HTERT RPE-1 (cell line): ENCODE data around the gene ASIC2.

Experiments
- in situ Hi-C: fragments of 300-500 bp; cut with MboI; formaldehyde crosslinking; loops from 4 replicates; pipeline ENCODE4 v1.14.3; 2020; ENCODE audit warnings: low sequenced_read_pairs

ASIC2 gene

DNA sequence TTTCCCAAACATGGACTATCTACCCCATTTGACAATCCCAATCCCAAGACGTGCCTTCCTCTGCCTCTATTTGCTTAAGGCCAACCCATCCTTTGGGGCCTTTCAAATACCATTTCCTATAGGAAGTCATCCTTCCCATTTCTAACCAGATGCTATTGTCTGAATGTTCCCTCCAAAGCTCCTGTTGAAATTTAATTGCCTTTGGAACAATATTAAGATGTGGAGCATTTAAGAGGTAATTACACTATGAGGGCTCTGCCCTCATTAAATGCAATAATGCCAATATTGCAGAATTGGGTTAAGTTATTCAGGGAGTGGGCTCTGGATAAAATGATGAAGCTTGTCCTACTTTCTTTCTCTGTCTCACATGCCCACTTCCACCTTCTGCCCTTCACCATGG, 125.4 kb downstream of the ASIC2 start:
- in situ Hi-C loops = no loop called here

DNA sequence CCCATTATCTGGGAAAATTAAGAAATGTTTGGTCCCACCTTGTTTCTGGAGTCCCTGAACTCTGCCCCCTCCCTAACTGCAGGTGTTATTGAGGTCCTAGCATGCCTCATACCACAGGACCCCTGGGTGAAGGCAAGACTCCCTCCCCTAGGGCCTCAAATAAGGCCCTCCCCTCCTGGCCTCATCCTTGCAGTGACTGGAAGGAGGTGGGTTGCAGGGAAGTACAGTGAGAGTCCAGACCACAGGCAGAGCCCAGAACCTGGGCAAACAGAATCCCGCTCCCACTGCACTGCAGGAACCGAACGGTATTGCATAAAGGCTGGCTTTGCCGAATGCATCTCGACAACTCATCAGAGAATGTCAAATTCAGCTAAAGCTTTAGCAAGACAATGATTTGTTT, 126.6 kb downstream of the ASIC2 start:
- in situ Hi-C loops = no loop called here

DNA sequence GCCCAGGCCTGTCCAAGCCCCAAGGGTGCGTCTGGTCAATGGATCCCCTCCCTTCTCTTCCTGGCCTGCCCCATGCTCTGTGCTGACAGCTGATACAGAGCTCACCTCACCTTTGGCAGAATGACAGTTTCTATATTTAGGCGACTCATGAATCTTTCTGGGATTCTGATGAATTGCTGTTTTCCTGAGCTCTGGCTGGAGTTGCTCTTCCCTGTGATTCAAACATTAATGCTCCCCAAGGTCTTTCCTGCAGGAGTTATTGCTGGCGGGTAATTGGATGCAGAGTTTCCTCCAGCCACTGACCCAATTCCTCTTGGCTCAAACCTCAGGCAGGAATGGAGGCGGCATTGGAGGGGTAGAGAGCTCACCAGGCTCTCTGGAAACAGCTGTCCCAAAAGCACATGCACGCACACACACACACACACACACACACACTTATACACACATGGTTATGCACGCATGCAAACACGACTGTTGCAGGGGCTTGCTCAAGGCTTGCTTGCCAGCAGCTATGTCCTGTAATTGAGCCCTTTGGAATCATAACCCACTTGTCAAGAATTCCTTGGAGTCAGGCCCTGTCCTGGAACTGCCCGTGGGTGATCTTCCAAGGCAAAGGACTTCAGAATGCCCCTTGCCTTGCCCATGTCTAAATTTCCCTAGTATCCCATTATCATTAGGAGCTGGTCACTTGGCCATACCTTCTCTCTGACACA, 128.8 kb downstream of the ASIC2 start:
- in situ Hi-C loops = no loop called here

DNA sequence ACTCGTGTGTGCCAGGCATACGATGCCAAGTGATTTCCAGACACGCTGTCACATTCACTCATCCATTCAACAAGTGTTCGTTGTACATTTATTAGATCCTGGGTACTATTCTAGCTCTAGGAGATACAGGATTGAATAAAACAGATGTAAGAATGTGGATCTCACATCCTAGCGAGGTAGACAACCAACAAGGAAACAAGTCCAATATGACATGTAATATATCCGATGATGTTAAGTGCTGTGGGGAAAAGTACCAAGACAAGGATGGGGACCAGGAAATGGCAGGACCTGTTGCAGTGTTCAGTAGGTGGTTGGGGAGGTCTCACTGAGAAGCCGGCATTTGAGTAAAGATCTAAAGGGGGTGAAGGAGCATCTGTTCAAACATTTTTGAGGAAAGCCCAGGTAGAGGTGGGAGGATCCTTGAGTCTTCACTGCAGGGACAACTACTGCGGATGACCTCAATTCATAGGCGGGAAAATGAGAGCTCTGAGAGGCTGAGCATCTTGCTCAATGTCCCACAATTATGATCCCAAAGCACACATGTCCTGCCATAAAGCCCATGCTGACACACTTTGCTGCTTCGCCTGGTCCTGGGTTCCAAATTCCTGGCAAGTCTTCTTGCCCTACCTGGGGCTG, 129.4 kb downstream of the ASIC2 start:
- in situ Hi-C loops = no loop called here

DNA sequence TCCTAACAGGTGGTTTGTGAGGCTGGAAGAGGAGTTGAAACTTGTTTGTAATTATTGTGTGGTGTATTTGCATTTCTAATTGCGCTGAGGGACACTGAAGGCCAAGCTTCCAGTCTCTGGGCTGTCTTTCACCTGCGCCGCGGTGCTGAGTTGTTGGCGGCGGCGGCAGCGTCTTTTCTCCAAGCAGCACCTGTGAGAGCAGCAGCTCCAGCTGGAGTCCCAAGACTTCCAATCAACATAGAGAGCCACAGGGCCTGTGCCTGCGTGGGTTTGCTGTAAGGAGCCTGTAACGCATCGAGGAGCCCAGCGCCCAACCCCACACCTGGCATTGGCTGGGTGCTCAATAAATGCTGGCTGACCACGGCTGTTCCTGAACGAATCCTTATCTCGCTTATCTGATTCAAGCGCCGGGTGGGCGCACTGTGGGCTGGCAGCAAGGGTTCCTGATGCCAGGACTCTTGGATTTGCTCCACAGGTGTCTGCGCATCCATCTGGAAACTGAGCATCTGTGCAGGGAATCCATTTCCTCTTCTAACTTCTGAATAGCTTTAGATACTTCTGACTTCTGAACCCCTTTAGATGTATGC, 138.1 kb downstream of the ASIC2 start:
- in situ Hi-C loops = no loop called here

DNA sequence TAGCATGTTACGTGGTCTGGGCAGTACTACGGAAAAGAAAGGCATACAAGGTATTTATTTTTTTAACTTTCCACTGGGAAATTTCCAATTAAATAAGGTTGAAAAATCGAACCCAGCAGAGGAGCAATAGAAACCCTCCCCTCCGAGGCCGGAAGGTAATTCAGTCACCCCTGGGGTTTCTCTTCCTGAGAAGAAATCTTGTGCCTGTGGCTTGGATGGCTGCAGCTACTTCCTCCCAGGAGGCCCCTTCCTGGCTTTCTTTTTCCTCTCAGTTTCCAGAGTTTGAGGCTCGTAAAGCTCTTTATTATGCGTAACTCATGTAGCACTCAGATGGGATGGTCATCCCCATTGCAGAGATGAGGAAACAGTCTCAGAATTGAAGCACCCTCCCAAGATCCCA, 140.3 kb downstream of the ASIC2 start:
- in situ Hi-C loops = no loop called here

DNA sequence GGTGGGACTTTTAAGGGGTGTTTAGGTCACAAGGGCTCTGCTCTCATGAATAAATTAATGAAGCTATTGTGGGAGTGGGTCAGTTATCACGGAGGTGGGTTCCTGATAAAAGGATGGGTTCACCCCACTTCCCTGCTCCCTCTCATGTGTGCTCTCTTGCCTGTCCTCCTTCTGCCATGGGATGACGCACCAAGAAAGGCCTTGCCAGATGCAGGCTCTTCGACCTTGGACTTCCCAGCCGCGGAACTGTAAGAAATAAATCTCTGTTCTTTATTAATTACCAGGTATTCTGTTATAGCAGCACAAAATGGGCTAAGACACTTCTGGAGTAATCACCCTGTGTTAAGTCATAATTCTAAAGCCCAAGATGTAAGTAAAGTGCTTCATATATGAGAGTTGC, 141.5 kb downstream of the ASIC2 start:
- in situ Hi-C loops = no loop called here

DNA sequence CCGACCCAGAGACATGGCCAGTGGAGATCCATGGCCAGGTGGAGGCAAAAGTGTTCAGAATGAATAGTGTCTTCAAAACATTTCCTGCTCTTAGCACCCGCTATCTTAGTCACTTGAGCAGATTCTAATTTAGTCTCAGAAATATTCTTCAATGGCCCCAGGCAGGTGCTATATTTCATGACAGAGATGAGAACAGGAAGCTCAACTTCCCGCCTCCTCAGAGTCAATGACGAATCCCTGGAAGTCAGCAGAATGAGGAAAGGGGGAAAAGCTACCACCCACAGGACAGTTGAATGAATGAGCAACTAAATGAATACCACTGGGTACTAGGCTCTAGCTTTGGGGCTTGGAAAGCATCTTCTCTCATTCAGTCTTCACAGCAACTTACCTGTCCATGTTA, 147.2 kb downstream of the ASIC2 start:
- in situ Hi-C loops = no loop called here

DNA sequence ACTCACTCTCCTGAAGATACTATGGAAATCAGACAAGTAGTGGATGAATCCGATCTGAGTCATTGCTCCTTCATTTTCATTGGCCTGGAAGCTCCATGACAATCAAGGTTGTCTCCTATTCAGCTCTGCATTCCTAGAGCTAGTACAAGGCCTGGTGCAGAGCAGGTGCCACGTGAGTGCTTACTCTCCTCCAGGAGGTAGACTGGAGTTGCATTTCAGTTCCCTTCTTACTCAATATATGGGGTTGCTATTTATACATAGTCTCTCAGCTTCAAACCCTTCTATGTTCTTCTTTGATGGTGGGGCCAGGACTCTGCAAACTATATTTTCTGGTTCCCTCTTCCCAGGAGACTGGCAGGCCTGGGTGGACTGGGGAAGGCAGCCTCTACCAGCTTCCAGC, 148.3 kb downstream of the ASIC2 start:
- in situ Hi-C loops = no loop called here

DNA sequence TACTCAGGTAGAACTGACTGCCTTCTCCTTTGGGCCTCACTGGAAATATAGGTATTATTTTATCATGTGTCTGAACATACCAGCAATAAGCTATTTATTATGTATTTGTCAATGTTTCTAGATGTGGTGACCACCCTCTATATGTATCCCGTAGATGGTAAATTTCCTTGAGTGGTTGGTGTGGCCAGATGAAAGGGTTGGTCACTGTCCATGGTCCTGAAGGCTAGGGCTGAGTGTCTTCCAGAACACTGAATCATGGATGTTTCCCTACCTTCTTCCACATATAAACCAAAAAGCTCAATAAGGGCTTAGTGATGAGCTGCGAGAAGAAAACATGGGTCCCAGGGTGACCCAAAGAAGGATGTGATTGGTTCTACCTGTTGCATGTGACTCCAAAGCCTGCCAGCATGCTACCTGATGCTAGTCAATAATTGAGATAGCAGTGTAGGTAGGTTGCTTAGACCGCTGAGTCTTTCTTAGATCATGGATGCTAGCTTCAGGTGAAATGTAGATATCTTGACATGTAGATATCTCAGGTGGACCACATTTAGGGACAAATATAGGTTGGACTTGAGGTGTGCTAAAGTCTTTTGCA, 150.3 kb downstream of the ASIC2 start:
- in situ Hi-C loops = no loop called here

DNA sequence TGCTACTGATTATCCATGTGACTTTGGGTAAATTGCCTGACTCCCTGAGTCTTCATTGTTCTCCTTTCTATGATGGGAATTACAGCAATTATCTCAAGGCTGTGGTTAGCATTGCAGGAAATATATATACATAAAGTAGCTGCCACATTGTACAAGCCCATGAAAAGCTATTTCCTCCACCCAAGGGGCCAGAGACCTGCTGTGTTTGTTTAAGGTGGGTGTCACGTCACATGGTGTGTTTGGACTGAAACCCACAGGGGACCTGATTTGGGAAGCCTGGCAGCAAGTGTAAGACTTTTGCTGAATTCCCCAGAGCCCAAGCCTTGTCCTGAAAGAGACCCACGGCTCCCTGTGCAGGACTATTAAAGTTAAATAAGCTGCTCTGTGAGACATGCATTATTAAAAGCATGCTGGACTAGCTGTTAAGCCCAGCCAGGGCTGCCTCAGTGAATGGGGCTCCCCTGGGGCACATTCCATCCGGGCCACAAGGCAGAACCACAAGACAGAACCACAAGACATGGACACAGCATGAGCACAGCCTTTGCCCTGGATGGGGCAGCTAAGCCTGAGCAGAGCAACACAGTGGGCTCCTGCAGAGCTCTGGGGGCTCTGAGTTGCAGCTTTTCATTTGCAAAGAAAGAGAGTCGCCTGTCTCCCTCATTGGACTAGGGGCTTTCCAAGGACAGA, 152.5 kb downstream of the ASIC2 start:
- in situ Hi-C loops = no loop called here

DNA sequence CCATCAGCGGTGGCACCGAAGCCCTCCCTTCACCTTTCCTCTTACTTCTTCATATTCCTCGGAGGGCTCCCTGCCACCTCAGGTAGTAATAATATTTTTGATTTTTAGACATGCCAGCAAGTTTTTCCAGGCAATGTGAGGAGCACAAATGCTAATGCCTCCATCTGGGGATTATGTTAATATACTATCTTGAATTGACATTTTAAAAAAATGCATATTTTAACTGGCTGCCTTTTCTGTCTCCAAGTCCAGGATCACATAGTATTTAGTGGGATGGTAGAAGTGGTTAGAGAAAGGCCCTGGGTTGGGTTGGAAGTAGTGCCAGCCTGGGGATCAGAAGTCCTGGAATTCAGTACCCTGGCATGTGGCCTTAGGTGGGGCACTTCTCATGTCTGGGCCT, 154.5 kb downstream of the ASIC2 start:
- in situ Hi-C loops = no loop called here

DNA sequence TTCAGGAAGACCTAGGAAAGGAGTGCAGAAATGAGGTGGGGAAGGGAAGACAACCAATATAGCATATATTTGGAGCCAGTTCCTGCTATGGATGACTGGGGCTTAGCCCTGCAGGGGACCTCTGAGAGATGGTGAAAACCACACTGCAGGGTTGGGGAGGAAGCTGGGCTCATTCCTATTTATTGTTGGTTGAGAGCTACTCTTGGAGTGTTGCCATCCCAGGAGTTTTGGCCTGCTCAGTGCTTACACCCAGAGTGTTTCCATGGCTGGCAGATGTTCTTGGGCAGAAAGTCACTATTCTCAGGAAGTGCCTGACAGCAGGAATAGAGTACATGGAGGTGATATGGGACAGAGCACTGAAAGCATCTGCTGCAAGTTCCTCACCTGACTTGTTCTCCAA, 155.7 kb downstream of the ASIC2 start:
- in situ Hi-C loops = no loop called here

DNA sequence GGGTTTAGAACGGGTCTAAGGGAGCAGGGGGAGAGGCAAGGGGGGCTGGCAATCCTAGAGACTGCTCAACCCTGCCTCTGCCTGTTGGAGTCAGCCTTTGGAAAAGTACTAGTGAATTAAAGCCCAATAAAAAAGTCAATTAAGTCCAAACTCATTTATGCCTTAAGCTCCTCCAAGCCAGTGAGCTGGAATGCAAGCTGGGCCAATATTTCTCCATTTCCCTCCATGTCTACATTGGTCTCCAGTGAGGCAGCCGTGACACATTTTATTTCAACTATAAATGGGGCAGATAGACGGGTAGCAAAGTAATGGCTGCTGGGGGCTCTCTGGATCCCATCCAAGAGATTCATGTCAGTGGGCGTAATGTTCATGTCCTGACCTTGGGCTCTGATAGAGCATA, 157.4 kb downstream of the ASIC2 start:
- in situ Hi-C loops = no loop called here

DNA sequence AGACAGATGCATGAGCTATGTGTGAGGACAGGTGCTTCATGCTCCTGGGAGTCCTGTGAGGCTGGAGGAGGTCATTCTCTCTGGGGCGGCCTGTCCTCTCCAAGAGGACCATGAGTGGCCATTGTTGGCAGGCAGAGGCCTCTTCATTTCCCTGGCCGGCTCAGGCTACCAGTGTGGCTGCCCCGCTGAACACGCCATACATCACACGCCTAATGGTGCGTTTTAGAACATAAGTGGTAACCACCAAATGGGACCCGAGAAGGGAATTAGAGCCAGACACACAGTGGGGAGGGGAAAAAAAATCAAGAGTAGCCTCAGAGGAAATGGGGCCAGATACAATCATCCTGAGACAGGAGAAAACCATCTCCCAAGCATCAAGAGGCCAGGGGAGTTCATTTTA, 161.5 kb downstream of the ASIC2 start:
- in situ Hi-C loops = no loop called here

DNA sequence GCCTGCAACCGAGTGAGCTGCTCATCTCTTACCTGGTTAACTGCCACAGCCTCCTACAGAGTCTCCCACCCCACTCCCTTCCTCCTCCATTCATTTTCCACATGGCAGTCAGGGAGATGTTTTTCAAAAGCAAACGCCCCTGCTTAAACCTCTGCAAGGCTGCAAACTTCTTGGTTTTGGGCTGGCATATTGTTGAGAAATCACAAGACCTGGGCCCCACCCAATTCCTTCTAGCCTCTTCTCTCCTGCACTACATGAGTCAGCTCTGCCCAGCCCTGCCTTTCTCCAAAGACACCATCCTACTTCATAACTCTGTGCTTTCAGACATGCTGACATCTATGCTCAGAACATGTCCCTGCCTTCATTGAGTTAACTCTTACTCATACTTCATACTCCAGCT, 165.4 kb downstream of the ASIC2 start:
- in situ Hi-C loops = no loop called here

DNA sequence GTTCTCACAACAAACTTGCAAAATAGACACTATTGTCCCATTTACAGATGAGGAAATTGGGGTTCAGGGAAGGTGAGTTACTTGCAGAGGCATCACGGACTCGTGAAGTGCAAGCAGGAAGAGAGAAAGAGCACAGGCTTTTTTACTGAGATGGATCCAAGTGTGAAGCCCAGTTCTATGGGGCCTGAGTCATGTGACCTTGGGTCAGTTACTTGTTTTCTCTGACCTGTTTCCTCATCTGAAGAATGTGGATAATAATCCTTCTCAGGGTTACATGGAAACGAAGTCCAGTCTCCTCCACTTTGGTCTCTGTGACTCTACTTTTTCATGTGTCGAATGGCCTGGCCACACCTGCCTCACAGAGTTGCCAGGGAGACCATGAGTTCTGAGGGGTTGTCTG, 167.0 kb downstream of the ASIC2 start:
- in situ Hi-C loops = no loop called here

DNA sequence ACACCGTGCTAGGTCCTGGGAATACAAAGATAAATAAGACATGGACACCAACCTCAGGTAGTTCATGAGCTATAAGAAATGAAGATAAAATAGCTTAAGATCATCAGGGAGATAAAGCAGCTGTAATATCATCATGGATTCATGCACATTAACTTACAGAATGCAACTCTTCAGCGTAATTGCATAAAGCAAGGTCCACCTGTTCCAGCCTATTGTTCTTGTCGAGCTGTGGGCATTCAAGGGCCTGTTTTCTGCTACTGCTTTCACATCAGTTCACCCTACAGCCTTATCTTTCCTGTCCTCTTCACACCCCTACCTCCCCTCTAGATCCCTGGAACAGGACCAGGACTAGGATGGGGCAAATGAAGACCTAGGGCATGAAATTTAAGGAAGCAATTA, 167.5 kb downstream of the ASIC2 start:
- in situ Hi-C loops = no loop called here

DNA sequence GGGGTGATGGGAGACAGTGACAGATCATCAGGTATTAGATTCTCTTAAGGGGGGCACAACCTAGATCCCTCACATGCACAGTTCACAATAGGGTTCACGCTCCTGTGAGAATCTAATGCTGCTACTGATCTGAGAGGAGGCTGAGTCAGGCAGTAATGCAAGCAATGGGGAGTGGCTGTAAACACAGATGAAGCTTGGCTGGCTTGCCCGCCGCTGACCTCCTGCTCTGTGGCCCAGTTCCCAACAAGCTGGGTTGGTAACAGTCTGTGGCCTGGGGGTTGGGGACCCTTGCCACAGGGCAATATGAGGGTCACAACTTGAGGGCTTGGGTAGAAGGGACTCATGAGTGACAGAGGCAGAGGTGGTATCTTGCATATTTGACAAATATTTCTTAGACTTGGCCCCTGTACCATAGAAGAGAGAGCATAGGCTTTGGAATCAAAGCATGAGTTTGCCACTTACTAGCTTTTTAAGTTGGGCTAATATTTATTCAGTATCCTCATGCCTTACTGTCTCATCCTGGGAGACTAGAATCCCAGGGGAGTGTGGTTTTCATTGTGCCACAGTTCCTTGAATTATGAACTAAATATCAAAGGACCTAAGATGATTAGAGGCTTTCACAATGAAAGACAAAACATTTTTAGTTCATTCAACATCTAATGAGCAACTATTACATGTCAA, 168.1 kb downstream of the ASIC2 start:
- in situ Hi-C loops = no loop called here

DNA sequence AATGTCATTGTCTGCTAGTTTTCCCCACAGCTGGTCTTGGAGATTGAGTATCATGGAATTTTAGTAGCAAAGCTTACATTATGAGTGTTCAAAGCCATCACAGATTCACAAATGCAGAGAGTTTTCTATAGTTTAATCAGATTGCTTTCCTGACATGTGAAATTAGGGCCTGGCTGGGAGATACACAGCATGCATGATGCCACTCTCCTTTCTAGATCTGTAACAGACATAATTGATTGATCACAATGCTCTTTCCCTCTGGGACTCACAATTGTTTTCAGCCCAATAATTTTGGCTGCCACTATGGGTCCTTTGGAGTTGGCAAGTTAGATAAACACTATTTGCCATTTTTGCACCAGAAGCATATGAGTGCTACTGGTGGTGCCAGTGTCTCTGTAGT, 168.9 kb downstream of the ASIC2 start:
- in situ Hi-C loops = no loop called here

DNA sequence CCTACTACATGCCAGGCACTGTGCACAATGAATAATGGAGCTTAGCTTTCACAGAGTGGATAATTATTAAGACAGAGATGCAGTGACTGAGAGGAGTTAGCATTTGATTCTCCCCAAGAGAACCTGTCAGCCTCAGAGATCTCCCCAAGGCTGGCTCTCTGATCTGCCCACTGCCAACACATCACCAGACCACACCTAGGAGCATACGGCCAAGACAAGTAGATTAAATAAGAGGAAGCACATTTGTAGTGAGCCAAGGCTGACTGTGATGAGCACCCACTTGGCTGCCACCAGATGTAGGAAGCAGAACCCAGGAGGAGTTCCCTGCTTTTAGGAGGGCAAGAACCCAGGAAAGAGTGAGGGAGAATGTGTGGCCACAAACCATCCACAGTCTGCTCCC, 171.3 kb downstream of the ASIC2 start:
- in situ Hi-C loops = no loop called here
